Naive B cell (primary cell): Measurements from ENCODE around the gene PEAK1. TPM values are rescaled to one million over a fixed set of nuclear protein-coding genes. Genes with fewer than 3 reads are reported as not detected.
"Not testable (repeated sequence)": the region's sequence is repeated elsewhere in the genome, so short reads cannot be mapped to it uniquely, and the experiment has no call there.

Source experiments
- ATAC-seq, 2 donors: fragments of 150-1000 bp; cut with Tn5 transposase; 2 replicates each; pipeline ENCODE4 v1.10.0; 2021; ENCODE audit warnings: low read depth in 2 of 2, mild to moderate bottlenecking in 2 of 2, moderate library complexity in 2 of 2
- DNase-seq: peaks from one replicate; pipeline ENCODE4 v3.0.0; 2022
- H3K27ac Mint-ChIP-seq, 6 donors: one replicate each; pipeline ENCODE4 v1.8.0; 2020 to 2022; ENCODE audit warnings: mild to moderate bottlenecking in 6 of 6, mixed read lengths in 6 of 6, moderate library complexity in 5 of 6, inconsistent platforms in 2 of 6
- H3K27me3 Mint-ChIP-seq, 3 donors: one replicate each; pipeline ENCODE4 v1.8.0; 2021 to 2022; ENCODE audit warnings: mixed read lengths in 3 of 3, mild to moderate bottlenecking in 1 of 3
- H3K36me3 Mint-ChIP-seq, 2 donors: one replicate each; pipeline ENCODE4 v1.8.0; 2020 to 2022; ENCODE audit warnings: mixed read lengths in 2 of 2, inconsistent platforms in 1 of 2, mild to moderate bottlenecking in 1 of 2
- H3K4me1 Mint-ChIP-seq, 3 donors: one replicate each; pipeline ENCODE4 v1.8.0; 2020 to 2022; ENCODE audit warnings: mixed read lengths in 3 of 3, inconsistent platforms in 1 of 3, mild to moderate bottlenecking in 1 of 3, moderate library complexity in 1 of 3
- H3K4me3 Mint-ChIP-seq, 8 donors: one replicate each; pipeline ENCODE4 v1.8.0; 2020 to 2022; ENCODE audit warnings: mild to moderate bottlenecking in 8 of 8, mixed read lengths in 8 of 8, moderate library complexity in 8 of 8, inconsistent platforms in 2 of 8
- H3K9me3 Mint-ChIP-seq, 7 donors: one replicate each; pipeline ENCODE4 v1.8.0; 2020 to 2022; ENCODE audit warnings: mixed read lengths in 7 of 7, mild to moderate bottlenecking in 5 of 7, inconsistent platforms in 2 of 7, moderate library complexity in 1 of 7
- polyA plus RNA-seq, 6 donors: library from polyadenylated mRNA; unstranded; fragments of 300-500 nt; fragmentation: Illumina TruSeq; gene quantifications; one replicate each; pipeline ENCODE4 v1.2.3, GENCODE V29; 2021; ENCODE audit warnings: low read depth in 6 of 6

PEAK1 gene
- polyA plus RNA-seq, 6 donors from 2014 or later, result 3.4 to 6.2 (median 4.2) TPM; not detected in 1

GRCh38 chr15:77418391-77418965 lies 1.4 kb downstream of the PEAK1 start:
- Mint-ChIP-seq H3K27me3 (no peaks in the 10 kb centered on the region), H3K4me1 (peaks cover 17 to 40% (median 38%) of the 10 kb centered on the region in 3 donors), H3K27ac (peak overlapping the region; percentile 90 to 99 (median 94)), H3K9me3 (no peaks in the 10 kb centered on the region), H3K36me3 (no peaks in the 10 kb centered on the region), H3K4me3 (peak overlapping the region; percentile 93 to 100 (median 98))
- DNase-seq, result no peak
- ATAC-seq, result no peak

- H3K27ac Mint-ChIP-seq, result peak overlapping the region in 1 of 6 donors; percentile 38
Observed at GRCh38 chr15:77417602-77418001, 2.3 kb downstream of the PEAK1 start.

GRCh38 chr15:77416954-77417353 lies 3.0 kb downstream of the PEAK1 start:
- no peaks in the 10 kb centered on the region for H3K36me3 Mint-ChIP-seq
- peaks cover 23 to 43% (median 40%) of the 10 kb centered on the region in 3 donors for H3K4me1 Mint-ChIP-seq
- H3K9me3 Mint-ChIP-seq, result no peaks in the 10 kb centered on the region
- H3K4me3 Mint-ChIP-seq, result no peak overlapping the region
- peak overlapping the region in 1 of 6 donors; percentile 30 for H3K27ac Mint-ChIP-seq
- ATAC-seq (no peak), DNase-seq (no peak)
- H3K27me3 Mint-ChIP-seq, result no peaks in the 10 kb centered on the region

More at GRCh38 chr15:77417602-77418001, 2.3 kb downstream of the PEAK1 start:
- H3K4me1 Mint-ChIP-seq, result peaks cover 20 to 38% (median 38%) of the 10 kb centered on the region in 3 donors
- DNase-seq, result no peak
- H3K27me3 Mint-ChIP-seq, result no peaks in the 10 kb centered on the region
- H3K36me3 Mint-ChIP-seq, result no peaks in the 10 kb centered on the region
- H3K9me3 Mint-ChIP-seq, result no peaks in the 10 kb centered on the region
- ATAC-seq, result no peak
- H3K4me3 Mint-ChIP-seq, result peak overlapping the region in 3 of 8 donors; percentile 13 to 100 (median 99)

GRCh38 chr15:77416148-77416455 lies 3.8 kb downstream of the PEAK1 start:
- Mint-ChIP-seq H3K4me3 (no peak overlapping the region), H3K27me3 (no peaks in the 10 kb centered on the region), H3K27ac (no peak overlapping the region), H3K4me1 (peaks cover 24 to 43% (median 37%) of the 10 kb centered on the region in 3 donors), H3K36me3 (no peaks in the 10 kb centered on the region), H3K9me3 (no peaks in the 10 kb centered on the region)
- ATAC-seq (no peak), DNase-seq (no peak)

- ATAC-seq (no peak), DNase-seq (no peak)
- Mint-ChIP-seq H3K27ac (no peak overlapping the region), H3K9me3 (no peaks in the 10 kb centered on the region), H3K4me1 (peaks cover 25 to 39% (median 35%) of the 10 kb centered on the region in 3 donors), H3K4me3 (no peak overlapping the region), H3K36me3 (no peaks in the 10 kb centered on the region), H3K27me3 (no peaks in the 10 kb centered on the region)
Observed at GRCh38 chr15:77415450-77416147, 4.3 kb downstream of the PEAK1 start.

- no peak for ATAC-seq
- no peak for DNase-seq
- Mint-ChIP-seq H3K4me1 (peaks cover 25 to 44% (median 42%) of the 10 kb centered on the region in 3 donors), H3K27me3 (no peaks in the 10 kb centered on the region), H3K36me3 (no peaks in the 10 kb centered on the region), H3K27ac (peak overlapping the region in 1 of 6 donors; percentile 23), H3K4me3 (no peak overlapping the region), H3K9me3 (no peaks in the 10 kb centered on the region)
Observed at GRCh38 chr15:77414789-77415442, 5.0 kb downstream of the PEAK1 start.

GRCh38 chr15:77413699-77414349 lies 6.1 kb downstream of the PEAK1 start:
- no peak for ATAC-seq
- peaks cover 29 to 49% (median 47%) of the 10 kb centered on the region in 3 donors for H3K4me1 Mint-ChIP-seq
- H3K27ac Mint-ChIP-seq, result peak overlapping the region in 2 of 6 donors; percentile 43 to 60
- H3K9me3 Mint-ChIP-seq, result peaks cover 0 to 1% (median 0%) of the 10 kb centered on the region in 7 donors
- no peaks in the 10 kb centered on the region for H3K36me3 Mint-ChIP-seq
- no peaks in the 10 kb centered on the region for H3K27me3 Mint-ChIP-seq
- DNase-seq, result no peak
- no peak overlapping the region for H3K4me3 Mint-ChIP-seq

GRCh38 chr15:77412972-77413698 lies 6.8 kb downstream of the PEAK1 start:
- peaks cover 0 to 1% (median 0%) of the 10 kb centered on the region in 7 donors for H3K9me3 Mint-ChIP-seq
- DNase-seq, result no peak
- H3K4me3 Mint-ChIP-seq, result no peak overlapping the region
- ATAC-seq, result no peak
- no peaks in the 10 kb centered on the region for H3K27me3 Mint-ChIP-seq
- H3K4me1 Mint-ChIP-seq, result peaks cover 23 to 47% (median 40%) of the 10 kb centered on the region in 3 donors
- no peaks in the 10 kb centered on the region for H3K36me3 Mint-ChIP-seq
- H3K27ac Mint-ChIP-seq, result peak overlapping the region in 3 of 6 donors; percentile 25 to 43 (median 40)

GRCh38 chr15:77411619-77411976 lies 8.3 kb downstream of the PEAK1 start:
- H3K4me3 Mint-ChIP-seq, result no peak overlapping the region
- no peaks in the 10 kb centered on the region for H3K27me3 Mint-ChIP-seq
- H3K36me3 Mint-ChIP-seq, result no peaks in the 10 kb centered on the region
- no peak for DNase-seq
- peak overlapping the region in 3 of 6 donors; percentile 5 to 54 (median 13) for H3K27ac Mint-ChIP-seq
- ATAC-seq, result no peak
- peaks cover 31 to 50% (median 42%) of the 10 kb centered on the region in 3 donors for H3K4me1 Mint-ChIP-seq
- H3K9me3 Mint-ChIP-seq, result peaks cover 0 to 2% (median 0%) of the 10 kb centered on the region in 7 donors

GRCh38 chr15:77410701-77411618 lies 8.9 kb downstream of the PEAK1 start:
- H3K27me3 Mint-ChIP-seq, result no peaks in the 10 kb centered on the region
- ATAC-seq, result no peak
- H3K4me3 Mint-ChIP-seq, result peak overlapping the region in 2 of 8 donors; percentile 37 to 59
- peaks cover 38 to 57% (median 48%) of the 10 kb centered on the region in 3 donors for H3K4me1 Mint-ChIP-seq
- H3K36me3 Mint-ChIP-seq, result no peaks in the 10 kb centered on the region
- H3K27ac Mint-ChIP-seq, result peak overlapping the region in 4 of 6 donors; percentile 39 to 73 (median 56)
- DNase-seq, result no peak
- peaks cover 0 to 2% (median 0%) of the 10 kb centered on the region in 7 donors for H3K9me3 Mint-ChIP-seq

- H3K9me3 Mint-ChIP-seq, H3K36me3 Mint-ChIP-seq, DNase-seq, H3K27me3 Mint-ChIP-seq, ATAC-seq: not testable (repeated sequence)
- Mint-ChIP-seq H3K4me1 (peaks cover 39 to 59% (median 50%) of the 10 kb centered on the region in 3 donors), H3K4me3 (peak overlapping the region; percentile 16 to 74 (median 58)), H3K27ac (peak overlapping the region; percentile 5 to 87 (median 70))
Observed at GRCh38 chr15:77410157-77410500, 9.8 kb downstream of the PEAK1 start.
